ENCODE results near the gene KCNA2.

- no peak for TF ChIP-seq EZH2 (IDR thresholded peaks at IDR 0.05)
- no peak for TF ChIP-seq POLR2AphosphoS5 (IDR thresholded peaks at IDR 0.05; ENCODE audit: borderline replicate concordance, low read depth, low read length)
Measured at GRCh38 chr1:110617116-110617515, 11.0 kb upstream of the KCNA2 start.
